AML-193 (cell line): ENCODE data around the gene TSHZ2.
"Not testable (repeated sequence)": the region's sequence is repeated elsewhere in the genome, so short reads cannot be mapped to it uniquely, and the experiment has no call there.

Source experiments
- DNase-seq, 2 experiments: peaks; one replicate each; lab custom pipeline; 2025; lab: John Stamatoyannopoulos, UW

The TSHZ2 gene

GRCh38 chr20:53413845-53414244 lies 441.7 kb downstream of the TSHZ2 start:
- DNase-seq = not testable (repeated sequence)

- DNase-seq = no peak
Observed at GRCh38 chr20:53419693-53420460, 447.7 kb downstream of the TSHZ2 start.

GRCh38 chr20:53421343-53421742 lies 449.2 kb downstream of the TSHZ2 start:
- no peak for DNase-seq

DNA sequence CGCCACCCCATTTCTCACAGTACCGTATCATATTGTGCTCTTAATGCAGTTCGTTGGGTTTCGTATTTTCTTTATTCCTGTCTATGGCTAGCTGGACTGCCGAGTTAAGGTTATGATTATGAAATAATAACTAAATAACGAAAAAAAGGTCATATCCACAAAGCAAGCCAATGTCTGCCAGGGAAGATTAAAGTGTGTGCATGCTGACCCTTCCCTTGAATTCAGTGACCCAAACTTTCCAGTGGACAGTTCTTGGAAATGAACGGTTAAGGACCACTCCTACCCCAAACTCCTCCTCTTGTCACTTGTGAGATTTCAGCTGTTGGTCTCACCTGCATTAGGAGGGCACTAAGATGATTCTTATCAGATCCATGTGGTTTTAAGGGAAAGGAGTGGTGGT lies 449.9 kb downstream of the TSHZ2 start:
- no peak for DNase-seq

GRCh38 chr20:53423587-53424146 lies 451.5 kb downstream of the TSHZ2 start:
- DNase-seq = no peak

DNA sequence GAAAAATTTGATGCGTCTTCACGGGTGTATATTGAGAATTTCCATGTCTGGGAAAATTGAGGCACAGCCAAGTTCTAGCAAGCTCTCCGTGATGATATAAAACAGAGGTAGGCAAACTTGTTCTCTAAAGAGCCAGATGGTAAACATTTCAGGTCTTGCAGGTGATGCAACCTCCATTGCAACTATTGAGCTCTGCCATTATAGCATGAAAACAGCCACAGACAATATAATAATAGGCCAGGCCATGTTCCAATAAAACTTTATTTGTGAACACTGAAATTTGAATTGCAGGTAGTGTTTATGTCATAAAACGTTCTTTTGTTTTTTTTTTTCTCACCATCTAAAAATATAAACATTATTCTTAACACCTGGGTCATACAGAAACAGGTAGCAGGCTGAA lies 453.3 kb downstream of the TSHZ2 start:
- no peak for DNase-seq

GRCh38 chr20:53425941-53426340 lies 453.8 kb downstream of the TSHZ2 start:
- no peak for DNase-seq

DNA sequence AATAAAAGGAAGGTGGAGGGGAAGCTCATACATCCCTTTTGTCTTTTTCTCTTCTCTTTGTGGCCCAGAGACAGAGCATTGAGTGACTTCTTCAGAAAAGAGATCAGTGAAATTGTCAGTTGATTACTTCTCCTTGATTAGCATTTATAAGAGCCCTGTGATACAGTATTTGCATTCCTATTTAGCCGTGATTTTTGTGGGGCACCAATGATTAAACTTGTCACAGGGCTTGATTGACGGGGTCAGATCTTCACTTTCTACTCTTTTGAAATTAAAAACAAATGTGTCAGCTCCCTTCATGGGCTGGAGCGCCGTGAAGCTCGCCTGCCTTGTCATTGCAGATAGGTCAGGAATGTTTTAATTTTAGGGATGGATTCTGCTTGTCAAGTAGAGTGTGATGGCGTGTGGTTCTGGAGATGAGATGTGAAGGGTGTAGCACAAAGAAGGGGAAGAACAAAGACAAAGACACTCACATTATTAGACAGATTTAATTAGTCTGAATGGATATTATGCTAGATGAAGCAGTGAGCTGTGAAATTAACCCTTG lies 454.7 kb downstream of the TSHZ2 start:
- DNase-seq = no peak

- no peak for DNase-seq
Observed at GRCh38 chr20:53427951-53428350, 455.8 kb downstream of the TSHZ2 start.

- no peak for DNase-seq
Observed at GRCh38 chr20:53428588-53428987, 456.4 kb downstream of the TSHZ2 start.

GRCh38 chr20:53428996-53429395 lies 456.8 kb downstream of the TSHZ2 start:
- no peak for DNase-seq

- DNase-seq = no peak
Observed at GRCh38 chr20:53434662-53435061, 462.5 kb downstream of the TSHZ2 start.

- DNase-seq = not testable (repeated sequence)
Observed at GRCh38 chr20:53436927-53437326, 464.8 kb downstream of the TSHZ2 start.

GRCh38 chr20:53438368-53438767 lies 466.2 kb downstream of the TSHZ2 start:
- no peak for DNase-seq

DNA sequence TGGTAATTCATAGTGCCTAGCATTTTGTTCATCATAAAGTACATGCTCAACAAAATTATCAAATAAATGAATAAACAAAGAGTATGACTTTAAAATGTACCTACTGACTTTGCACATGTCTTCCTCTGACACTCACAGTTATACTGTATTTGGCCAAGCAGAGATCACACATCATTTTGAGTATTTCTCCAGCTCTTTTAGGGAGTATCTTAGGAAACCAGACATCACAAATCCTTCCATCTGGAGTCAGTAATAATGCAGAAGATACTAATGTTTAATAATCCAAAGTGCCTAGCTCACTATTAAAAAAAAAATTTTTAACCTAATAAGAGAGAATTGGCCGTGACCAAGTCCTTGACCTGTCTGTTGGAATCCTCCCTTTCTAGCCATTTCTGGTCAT lies 466.9 kb downstream of the TSHZ2 start:
- DNase-seq = no peak

DNA sequence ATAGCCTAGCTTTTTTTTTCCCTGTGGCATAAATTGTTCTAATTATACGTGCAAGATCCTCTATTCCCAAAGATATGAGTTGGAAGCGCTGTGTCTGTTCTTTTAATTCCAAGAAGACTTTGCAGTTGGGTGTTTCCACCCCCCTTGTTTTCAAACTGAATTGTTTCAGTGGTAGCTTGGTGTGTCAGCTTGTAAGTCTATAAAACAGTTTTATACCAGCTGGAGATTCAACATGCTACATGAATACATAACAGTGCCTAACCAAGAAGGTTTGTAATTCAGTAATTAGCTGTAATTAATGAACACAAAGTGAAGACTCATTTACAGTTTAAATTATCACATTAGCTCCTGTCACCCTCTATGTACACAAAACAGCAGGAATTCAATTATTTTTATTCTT lies 467.5 kb downstream of the TSHZ2 start:
- no peak for DNase-seq

- DNase-seq = no peak
Observed at GRCh38 chr20:53444401-53445149, 472.4 kb downstream of the TSHZ2 start.

DNA sequence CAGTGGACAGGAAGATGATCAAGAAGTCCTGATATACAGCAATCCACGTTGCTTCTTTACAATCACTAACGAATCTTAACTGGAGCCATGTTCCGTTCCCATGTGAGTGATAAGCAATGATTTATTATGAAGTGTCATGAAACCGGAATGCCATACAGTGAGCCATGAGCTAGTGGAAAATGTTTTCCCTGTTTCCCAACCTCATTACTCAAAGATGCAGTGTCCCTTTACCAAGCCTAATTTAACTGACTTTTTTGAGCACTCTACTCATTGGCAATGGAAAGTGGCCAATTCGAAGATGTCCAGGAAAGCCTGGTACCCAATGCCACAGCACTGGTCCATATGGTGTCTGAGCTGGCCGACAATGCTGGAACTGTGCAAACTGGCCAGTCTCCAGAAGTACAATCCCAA lies 473.2 kb downstream of the TSHZ2 start:
- no peak for DNase-seq

- no peak for DNase-seq
Observed at GRCh38 chr20:53445932-53446331, 473.8 kb downstream of the TSHZ2 start.

GRCh38 chr20:53447316-53447715 lies 475.2 kb downstream of the TSHZ2 start:
- DNase-seq = peak; percentile 74 to 76

- DNase-seq = no peak
Observed at GRCh38 chr20:53448426-53448825, 476.3 kb downstream of the TSHZ2 start.

DNA sequence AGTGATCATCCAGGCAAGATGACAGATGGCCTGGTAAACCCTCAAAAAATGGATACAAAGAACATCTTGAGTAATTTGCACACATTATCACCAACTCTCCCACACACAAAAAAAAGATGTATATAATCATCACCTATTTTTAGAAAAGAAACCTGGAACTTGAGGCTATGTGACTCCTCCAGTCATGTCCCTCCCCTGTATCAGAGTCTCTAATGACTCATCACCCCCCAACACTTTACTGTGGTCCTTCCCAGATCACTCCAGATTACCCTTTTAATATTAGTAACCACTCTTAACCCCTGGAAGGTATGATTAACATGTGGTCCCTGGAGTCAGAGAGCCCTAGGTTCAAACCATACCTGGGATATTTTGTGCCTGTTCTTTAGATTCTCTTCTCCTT lies 476.7 kb downstream of the TSHZ2 start:
- DNase-seq = no peak

DNA sequence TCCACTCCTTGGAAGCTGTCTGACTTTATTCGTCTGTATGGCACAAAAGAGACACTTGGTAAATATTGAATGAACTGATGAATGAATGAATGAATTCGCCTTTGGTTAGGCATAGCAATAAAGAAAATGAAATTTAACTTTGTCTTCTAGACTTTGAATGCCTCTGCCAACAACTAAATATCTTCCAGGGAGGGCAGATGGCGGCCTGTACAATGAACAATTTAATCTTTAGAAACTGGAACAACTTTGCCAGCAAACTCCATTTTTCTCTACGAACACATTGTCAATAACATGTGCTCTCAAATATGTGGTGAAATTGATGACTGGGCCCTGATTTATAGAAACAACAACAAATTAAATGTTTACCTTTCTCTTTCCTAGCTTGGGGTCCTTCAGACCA lies 480.9 kb downstream of the TSHZ2 start:
- no peak for DNase-seq
